K562 (cell line): Measurements from ENCODE around the gene FBN1. TPM values are rescaled to one million over a fixed set of nuclear protein-coding genes. Genes with fewer than 3 reads are reported as not detected.

Experiments used
- ATAC-seq: fragments of 200-7000 bp; cut with Tn5 transposase; 3 replicates; pipeline ENCODE4 v1.9.1; 2020; ENCODE audit warnings: moderate library complexity
- BruUV-seq: library from RNA; stranded (reverse); fragments of 400-500 nt; replicated peaks from 2 replicates; lab custom pipeline; 2021; lab: Mats Ljungman, UMichigan
- CTCF ChIA-PET: fragments of 300-600 bp; formaldehyde crosslinking; extraction: SDS; loops from one replicate; lab custom pipeline; 2021; ENCODE audit warnings: low intra/inter-chr PET ratio; lab: Yijun Ruan, JAX
- POLR2A ChIA-PET: fragments of 300-600, 350-650 bp; sonication (Branson Sonifier 250); formaldehyde crosslinking; extraction: SDS; loops from one replicate; lab custom pipeline; 2021; ENCODE audit warnings: antibody characterized with exemption, inconsistent platforms; lab: Yijun Ruan, JAX
- DNase-seq, 4 experiments: peaks; one replicate each; pipeline versions ENCODE4 v3.0.0 to v3.0.0-alpha.2; 2011 to 2018; ENCODE audit warnings: low spot score in 3 of 4, mixed read lengths in 3 of 4; ENCODE audit errors: extremely low read depth in 1 of 4
- FAIRE-seq: peaks from 2 replicates; lab custom pipeline; 2011; peaks lifted over from hg19 to GRCh38; lab: Jason Lieb, UNC
- H2AFZ ChIP-seq: 2 replicates; pipeline ENCODE4 v1.6.0; 2011; ENCODE audit warnings: low read depth, low read length, control low read depth, inconsistent platforms
- H3K27ac ChIP-seq: fragments of 200-600 bp; 3 replicates; pipeline ENCODE4 v1.8.0; 2011; ENCODE audit warnings: low read depth, mild to moderate bottlenecking, control low read depth, inconsistent platforms, low read length, moderate library complexity, mixed read lengths; ENCODE audit errors: extremely low read depth
- H3K27me3 ChIP-seq, 2 experiments: fragments of 300-600 bp in 1 of 2; 2 replicates in 1 of 2; 3 replicates in 1 of 2; pipeline versions ENCODE4 v1.6.0 to v1.8.0; 2011; ENCODE audit warnings: inconsistent platforms in 2 of 2, low read length in 2 of 2, mild to moderate bottlenecking in 1 of 2, mixed read lengths in 1 of 2, moderate library complexity in 1 of 2; ENCODE audit not compliant: control insufficient read depth in 2 of 2, insufficient read depth in 2 of 2
- H3K36me3 ChIP-seq: fragments of 300-600 bp; 3 replicates; pipeline ENCODE4 v1.8.0; 2011; ENCODE audit warnings: mild to moderate bottlenecking, low read length, inconsistent platforms; ENCODE audit not compliant: control insufficient read depth, insufficient read depth
- H3K4me1 ChIP-seq, 2 experiments: fragments of 200-600 bp in 1 of 2; replicated peaks in 1 of 2; 2 replicates in 1 of 2; 3 replicates in 1 of 2; pipeline versions ENCODE4 v1.5.1 to v1.8.0; 2011; ENCODE audit warnings: inconsistent platforms in 2 of 2, low read length in 2 of 2, mild to moderate bottlenecking in 1 of 2, mixed read lengths in 1 of 2, moderate library complexity in 1 of 2; ENCODE audit not compliant: control insufficient read depth in 2 of 2, insufficient read depth in 2 of 2
- H3K4me2 ChIP-seq: 2 replicates; pipeline ENCODE4 v1.6.1; 2011; ENCODE audit warnings: low read length, control low read depth, inconsistent platforms, mixed read lengths; ENCODE audit not compliant: insufficient read depth
- H3K4me3 ChIP-seq: fragments of 200-600 bp; sonication (generic), shearing (Covaris generic); 2 replicates; pipeline ENCODE4 v1.5.1; 2016; ENCODE audit warnings: control low read depth, inconsistent platforms
- H3K79me2 ChIP-seq: fragments of 200-600 bp; 3 replicates; pipeline ENCODE4 v1.8.0; 2011; ENCODE audit warnings: low read length, inconsistent platforms; ENCODE audit not compliant: control insufficient read depth, insufficient read depth
- H3K9ac ChIP-seq, 2 experiments: 2 replicates each; pipeline versions ENCODE4 v1.6.0 to v1.6.1; 2011; ENCODE audit warnings: low read depth in 2 of 2, low read length in 2 of 2, control low read depth in 1 of 2, inconsistent platforms in 1 of 2, mild to moderate bottlenecking in 1 of 2, mixed read lengths in 1 of 2; ENCODE audit not compliant: insufficient read depth in 1 of 2
- H3K9me1 ChIP-seq: one replicate; pipeline ENCODE4 v1.6.0; 2011; ENCODE audit warnings: inconsistent platforms, mild to moderate bottlenecking, low read length, moderate library complexity; ENCODE audit not compliant: control insufficient read depth, insufficient read depth
- H3K9me3 ChIP-seq: replicated peaks from 2 replicates; pipeline ENCODE4 v1.5.1; 2011; ENCODE audit warnings: low read depth, low read length, inconsistent platforms; ENCODE audit not compliant: control insufficient read depth, insufficient read depth
- H4K20me1 ChIP-seq: replicated peaks from 2 replicates; pipeline ENCODE4 v1.6.1; 2011; ENCODE audit warnings: low read length, inconsistent platforms, mixed read lengths; ENCODE audit not compliant: control insufficient read depth, insufficient read depth
- CXXC5 ChIP-seq: fragments of 250-450 bp; sonication (Bioruptor Pico); IDR thresholded peaks from 2 replicates; pipeline ENCODE4 v1.8.0; 2022; ENCODE audit warnings: inconsistent platforms, mild to moderate bottlenecking, moderate library complexity
- DNMT1 ChIP-seq: fragments of 450-650 bp; IDR thresholded peaks from 2 replicates; pipeline ENCODE4 v1.6.1; 2016; ENCODE audit warnings: antibody characterized with exemption, mild to moderate bottlenecking
- LARP7 ChIP-seq: fragments of 450-650 bp; IDR thresholded peaks from 2 replicates; pipeline ENCODE4 v1.6.1; 2016
- MCM2 ChIP-seq: fragments of 450-650 bp; IDR thresholded peaks from 2 replicates; pipeline ENCODE4 v1.6.1; 2017; ENCODE audit warnings: low read depth, mild to moderate bottlenecking
- PHF20 ChIP-seq: fragments of 450-650 bp; IDR thresholded peaks from 2 replicates; pipeline ENCODE4 v1.6.1; 2018; ENCODE audit not compliant: partially characterized antibody
- SIN3B ChIP-seq: fragments of 450-650 bp; IDR thresholded peaks from 2 replicates; pipeline ENCODE4 v1.6.1; 2017; ENCODE audit warnings: low read depth, mild to moderate bottlenecking, moderate library complexity
- SIRT6 ChIP-seq: IDR thresholded peaks from one replicate; pipeline ENCODE4 v1.6.1; 2012; ENCODE audit warnings: low read depth, mild to moderate bottlenecking, control low read depth, inconsistent platforms, low read length, moderate library complexity
- SMARCA5 ChIP-seq: fragments of 450-650 bp; IDR thresholded peaks from 2 replicates; pipeline ENCODE4 v1.6.1; 2016
- SOX6 ChIP-seq: fragments of 450-650 bp; IDR thresholded peaks from 2 replicates; pipeline ENCODE4 v1.6.1; 2014; ENCODE audit warnings: mild to moderate bottlenecking
- SRSF3 ChIP-seq: fragments of 200-400 bp; formaldehyde crosslinking; IDR thresholded peaks from 2 replicates; pipeline ENCODE4 v1.6.1; 2016; ENCODE audit warnings: mild to moderate bottlenecking, low read length, moderate library complexity; ENCODE audit not compliant: insufficient read depth
- TFAM ChIP-seq: fragments of 250-450 bp; sonication (Bioruptor Pico); conservative IDR thresholded peaks from 2 replicates; pipeline ENCODE4 v1.5.0; 2021; ENCODE audit warnings: mild to moderate bottlenecking, moderate library complexity
- ZFP30 ChIP-seq: fragments of 250-450 bp; sonication (Bioruptor Pico); IDR thresholded peaks from 2 replicates; pipeline ENCODE4 v1.8.0; 2022; ENCODE audit warnings: moderate library complexity, mild to moderate bottlenecking, inconsistent platforms, borderline replicate concordance
- ZFX ChIP-seq: sonication (generic); formaldehyde crosslinking; IDR thresholded peaks from 2 replicates; pipeline ENCODE4 v1.8.0; 2022; ENCODE audit warnings: mild to moderate bottlenecking, missing genetic modification reagents, moderate library complexity
- ZNF134 ChIP-seq: fragments of 250-450 bp; sonication (Bioruptor Pico); conservative IDR thresholded peaks from 2 replicates; pipeline ENCODE4 v1.4.0; 2020
- ZNF217 ChIP-seq: sonication (generic); formaldehyde crosslinking; IDR thresholded peaks from 2 replicates; pipeline ENCODE4 v1.8.0; 2022; ENCODE audit warnings: mild to moderate bottlenecking, missing genetic modification reagents
- ZNF507 ChIP-seq: conservative IDR thresholded peaks from 2 replicates; pipeline ENCODE4 v1.6.1; 2017; ENCODE audit warnings: missing genetic modification characterization, missing compliant biosample characterization
- in situ Hi-C: fragments of 300-500 bp; cut with MboI; formaldehyde crosslinking; loops from 4 replicates; pipeline ENCODE4 v1.15.0; 2018; ENCODE audit warnings: inconsistent platforms, mixed read lengths
- intact Hi-C: fragments of 100-400 bp; cut with micrococcal nuclease; formaldehyde crosslinking; loops from 2 replicates; pipeline ENCODE4 v1.14.2; 2022
- polyA plus RNA-seq, 8 experiments: library from polyadenylated mRNA; depleted of rRNA in 4 of 8; stranded (reverse) in 5 of 8; unstranded in 3 of 8; fragments of >200 nt; fragmentation: Nextera tagmentation in 2 of 8; fragmentation: Illumina TruSeq in 1 of 8; extraction: Ambion mirVana in 2 of 8; extraction: Trizol in 1 of 8; gene quantifications; 2 replicates each; pipeline versions ENCODE4 v1.2.1 to v1.2.3, GENCODE V29; 2011 to 2014; ENCODE audit warnings: inconsistent platforms in 1 of 8, missing spikeins in 1 of 8
- total RNA-seq, 7 experiments: library from RNA; depleted of rRNA in 6 of 7; stranded (reverse); fragments of >200 nt in 6 of 7; fragmentation: Illumina TruSeq in 2 of 7; extraction: Trizol in 2 of 7; gene quantifications; 2 replicates each; pipeline versions ENCODE4 v1.2.1 to v1.2.3, GENCODE V29; 2011 to 2021; ENCODE audit warnings: low replicate concordance in 1 of 7
- TF ChIP-seq, protein P1 (sequence below): fragments of 150-350 bp; IDR thresholded peaks from 2 replicates; pipeline ENCODE4 v1.6.1; 2014; ENCODE audit warnings: low read depth, mild to moderate bottlenecking, low read length, borderline replicate concordance
- TF ChIP-seq, protein P2 (sequence below): fragments of 450-650 bp; IDR thresholded peaks from 2 replicates; pipeline ENCODE4 v1.6.1; 2017; ENCODE audit warnings: mild to moderate bottlenecking, moderate library complexity
- TF ChIP-seq, protein P3 (sequence below): fragments of 250-450 bp; sonication (Bioruptor Pico); IDR thresholded peaks from 2 replicates; pipeline ENCODE4 v1.4.0; 2020; ENCODE audit warnings: mild to moderate bottlenecking

The FBN1 gene
- total and polyA plus RNA-seq, 9 of the 15 experiments (the other 6 are each of a cell fraction or from before 2014, with no cell fraction given), result 0.15 to 1.2 (median 0.60) TPM

DNA sequence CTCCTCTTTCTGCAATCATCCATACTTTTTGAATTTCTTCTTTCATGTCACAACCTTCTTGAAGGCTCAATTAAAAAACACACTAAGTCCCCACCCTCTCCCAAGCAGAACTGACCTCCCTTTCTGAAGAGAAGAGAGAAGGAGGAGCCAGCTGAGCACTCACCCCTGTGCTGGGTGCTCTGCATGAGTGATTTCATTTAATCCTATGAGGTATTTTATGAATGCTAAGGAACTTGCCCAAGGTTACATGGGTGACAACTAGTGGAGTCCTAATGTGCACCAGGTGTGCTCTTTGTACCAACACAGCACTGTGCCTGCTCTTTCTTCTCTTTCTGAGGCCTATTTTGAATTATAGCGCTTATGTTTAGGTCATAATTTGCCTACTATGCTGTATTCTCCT, 178.7 kb downstream of the FBN1 start (continued):
- TF ChIP-seq, protein P1, sequence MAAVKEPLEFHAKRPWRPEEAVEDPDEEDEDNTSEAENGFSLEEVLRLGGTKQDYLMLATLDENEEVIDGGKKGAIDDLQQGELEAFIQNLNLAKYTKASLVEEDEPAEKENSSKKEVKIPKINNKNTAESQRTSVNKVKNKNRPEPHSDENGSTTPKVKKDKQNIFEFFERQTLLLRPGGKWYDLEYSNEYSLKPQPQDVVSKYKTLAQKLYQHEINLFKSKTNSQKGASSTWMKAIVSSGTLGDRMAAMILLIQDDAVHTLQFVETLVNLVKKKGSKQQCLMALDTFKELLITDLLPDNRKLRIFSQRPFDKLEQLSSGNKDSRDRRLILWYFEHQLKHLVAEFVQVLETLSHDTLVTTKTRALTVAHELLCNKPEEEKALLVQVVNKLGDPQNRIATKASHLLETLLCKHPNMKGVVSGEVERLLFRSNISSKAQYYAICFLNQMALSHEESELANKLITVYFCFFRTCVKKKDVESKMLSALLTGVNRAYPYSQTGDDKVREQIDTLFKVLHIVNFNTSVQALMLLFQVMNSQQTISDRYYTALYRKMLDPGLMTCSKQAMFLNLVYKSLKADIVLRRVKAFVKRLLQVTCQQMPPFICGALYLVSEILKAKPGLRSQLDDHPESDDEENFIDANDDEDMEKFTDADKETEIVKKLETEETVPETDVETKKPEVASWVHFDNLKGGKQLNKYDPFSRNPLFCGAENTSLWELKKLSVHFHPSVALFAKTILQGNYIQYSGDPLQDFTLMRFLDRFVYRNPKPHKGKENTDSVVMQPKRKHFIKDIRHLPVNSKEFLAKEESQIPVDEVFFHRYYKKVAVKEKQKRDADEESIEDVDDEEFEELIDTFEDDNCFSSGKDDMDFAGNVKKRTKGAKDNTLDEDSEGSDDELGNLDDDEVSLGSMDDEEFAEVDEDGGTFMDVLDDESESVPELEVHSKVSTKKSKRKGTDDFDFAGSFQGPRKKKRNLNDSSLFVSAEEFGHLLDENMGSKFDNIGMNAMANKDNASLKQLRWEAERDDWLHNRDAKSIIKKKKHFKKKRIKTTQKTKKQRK, result no peak
- no peak for TF ChIP-seq SIN3B
- no peak for TF ChIP-seq ZNF507 (tag)
- TF ChIP-seq SIRT6, result no peak
- no peak for TF ChIP-seq CXXC5 (CRISPR knock-in tag)
- TF ChIP-seq TFAM (CRISPR knock-in tag), result no peak

DNA sequence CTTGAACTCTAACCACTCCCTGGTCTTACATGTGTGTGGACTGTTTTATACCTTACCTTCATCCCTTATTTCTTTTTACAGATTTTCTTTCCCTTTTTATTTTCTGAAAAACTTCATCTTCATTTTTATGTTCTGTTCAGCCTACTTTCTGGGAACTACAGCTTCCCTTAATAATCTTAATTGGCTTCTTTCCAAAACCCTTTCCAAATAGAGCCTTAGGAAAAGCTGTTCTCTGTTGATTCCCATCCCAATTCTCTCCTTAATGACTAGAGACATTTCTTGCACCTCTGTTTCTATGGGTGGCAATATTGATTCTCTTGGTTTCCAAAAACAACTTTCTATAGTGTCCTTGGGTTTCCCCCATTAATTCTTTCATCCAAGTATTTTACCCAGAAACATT, 179.4 kb downstream of the FBN1 start:
- Histone ChIP-seq H3K27me3 (0 out of 5 replicates have a peak, but pooled peaks cover 0 to 4% of the 10 kb centered on the region in 2 experiments), H3K9ac (no peak overlapping the region), H3K36me3 (no peaks in the 10 kb centered on the region), H3K9me1 (no peaks in the 10 kb centered on the region), H3K79me2 (no peaks in the 10 kb centered on the region), H3K4me2 (no peak overlapping the region), H3K4me3 (no peak overlapping the region), H2AFZ (no peak overlapping the region), H4K20me1 (no peaks in the 10 kb centered on the region), H3K27ac (no peak overlapping the region), H3K9me3 (no peaks in the 10 kb centered on the region), H3K4me1 (no peaks in the 10 kb centered on the region)
- no peak for ATAC-seq
- in situ Hi-C loops, result no loop called here
- ChIA-PET POLR2A (no interaction called here), CTCF (no interaction called here)
- TF ChIP-seq ZNF217 (CRISPR knock-in tag), result no peak
- TF ChIP-seq, protein P2, sequence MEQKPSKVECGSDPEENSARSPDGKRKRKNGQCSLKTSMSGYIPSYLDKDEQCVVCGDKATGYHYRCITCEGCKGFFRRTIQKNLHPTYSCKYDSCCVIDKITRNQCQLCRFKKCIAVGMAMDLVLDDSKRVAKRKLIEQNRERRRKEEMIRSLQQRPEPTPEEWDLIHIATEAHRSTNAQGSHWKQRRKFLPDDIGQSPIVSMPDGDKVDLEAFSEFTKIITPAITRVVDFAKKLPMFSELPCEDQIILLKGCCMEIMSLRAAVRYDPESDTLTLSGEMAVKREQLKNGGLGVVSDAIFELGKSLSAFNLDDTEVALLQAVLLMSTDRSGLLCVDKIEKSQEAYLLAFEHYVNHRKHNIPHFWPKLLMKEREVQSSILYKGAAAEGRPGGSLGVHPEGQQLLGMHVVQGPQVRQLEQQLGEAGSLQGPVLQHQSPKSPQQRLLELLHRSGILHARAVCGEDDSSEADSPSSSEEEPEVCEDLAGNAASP, result no peak
- TF ChIP-seq MCM2, result no peak
- no peak for TF ChIP-seq SMARCA5
- TF ChIP-seq SRSF3, result no peak
- no peak for TF ChIP-seq ZFX
- no peak for TF ChIP-seq ZNF134 (CRISPR knock-in tag)
- no peak for TF ChIP-seq ZFP30 (CRISPR knock-in tag)
- no peak for TF ChIP-seq DNMT1
- TF ChIP-seq, protein P3, sequence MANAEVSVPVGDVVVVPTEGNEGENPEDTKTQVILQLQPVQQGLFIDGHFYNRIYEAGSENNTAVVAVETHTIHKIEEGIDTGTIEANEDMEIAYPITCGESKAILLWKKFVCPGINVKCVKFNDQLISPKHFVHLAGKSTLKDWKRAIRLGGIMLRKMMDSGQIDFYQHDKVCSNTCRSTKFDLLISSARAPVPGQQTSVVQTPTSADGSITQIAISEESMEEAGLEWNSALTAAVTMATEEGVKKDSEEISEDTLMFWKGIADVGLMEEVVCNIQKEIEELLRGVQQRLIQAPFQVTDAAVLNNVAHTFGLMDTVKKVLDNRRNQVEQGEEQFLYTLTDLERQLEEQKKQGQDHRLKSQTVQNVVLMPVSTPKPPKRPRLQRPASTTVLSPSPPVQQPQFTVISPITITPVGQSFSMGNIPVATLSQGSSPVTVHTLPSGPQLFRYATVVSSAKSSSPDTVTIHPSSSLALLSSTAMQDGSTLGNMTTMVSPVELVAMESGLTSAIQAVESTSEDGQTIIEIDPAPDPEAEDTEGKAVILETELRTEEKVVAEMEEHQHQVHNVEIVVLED (CRISPR knock-in tag), result no peak
- no peak for TF ChIP-seq PHF20
- no peak for TF ChIP-seq LARP7
- TF ChIP-seq SOX6, result no peak
- intact Hi-C loops, result no loop called here
- no peak for DNase-seq
- BruUV-seq, result no TSS peak
- no peak for FAIRE-seq
